IMR-90 (cell line): ENCODE results near the gene PMM2. TPM values are rescaled to one million over a fixed set of nuclear protein-coding genes. Genes with fewer than 3 reads are reported as not detected.

Experiments used
- ATAC-seq: fragments of 200-7000 bp; cut with Tn5 transposase; 2 replicates; pipeline ENCODE4 v1.9.1; 2020; ENCODE audit warnings: low read depth, mild to moderate bottlenecking, moderate library complexity
- BruUV-seq: library from RNA; stranded (reverse); fragments of 400-500 nt; replicated peaks from 2 replicates; lab custom pipeline; 2021; lab: Mats Ljungman, UMichigan
- CTCF ChIA-PET: fragments of 300-600 bp; formaldehyde crosslinking; extraction: SDS; loops from one replicate; lab custom pipeline; 2021; ENCODE audit warnings: antibody characterized with exemption; lab: Yijun Ruan, JAX
- POLR2A ChIA-PET: fragments of 300-600 bp; sonication (Branson Sonifier 250); formaldehyde crosslinking; loops from one replicate; lab custom pipeline; 2022; ENCODE audit warnings: antibody characterized with exemption; ENCODE audit not compliant: unreplicated experiment; lab: Charles Lee
- DNase-seq: peaks from one replicate; pipeline ENCODE4 v3.0.0; 2013
- H2AFZ ChIP-seq: replicated peaks from 2 replicates; pipeline ENCODE3; 2013; ENCODE audit warnings: low read length, mild to moderate bottlenecking; ENCODE audit not compliant: poor library complexity
- H2AK5ac ChIP-seq: 2 replicates; pipeline ENCODE4 v1.6.1; 2013; ENCODE audit warnings: low read depth, low read length, inconsistent platforms
- H2AK9ac ChIP-seq: replicated peaks from 2 replicates; pipeline ENCODE3; 2013; ENCODE audit warnings: mild to moderate bottlenecking, low read depth, low read length, moderate library complexity; ENCODE audit not compliant: poor library complexity
- H2BK120ac ChIP-seq: 2 replicates; pipeline ENCODE4 v1.6.1; 2013; ENCODE audit warnings: low read depth, low read length, inconsistent platforms
- H2BK15ac ChIP-seq: 3 replicates; pipeline ENCODE4 v1.6.1; 2013; ENCODE audit warnings: low read depth, low read length, inconsistent platforms
- H2BK20ac ChIP-seq: 2 replicates; pipeline ENCODE4 v1.6.1; 2013; ENCODE audit warnings: low read depth, mild to moderate bottlenecking, inconsistent platforms, low read length, moderate library complexity
- H2BK5ac ChIP-seq: 2 replicates; pipeline ENCODE4 v1.6.1; 2013; ENCODE audit warnings: mild to moderate bottlenecking, low read depth, low read length, inconsistent platforms; ENCODE audit not compliant: poor library complexity, severe bottlenecking
- H3K14ac ChIP-seq: replicated peaks from 2 replicates; pipeline ENCODE4 v1.6.1; 2013; ENCODE audit warnings: low read depth, low read length, inconsistent platforms
- H3K18ac ChIP-seq: 2 replicates; pipeline ENCODE4 v1.6.1; 2013; ENCODE audit warnings: low read depth, low read length, control low read depth
- H3K23ac ChIP-seq: 2 replicates; pipeline ENCODE4 v1.6.1; 2013; ENCODE audit warnings: low read depth, low read length, inconsistent platforms
- H3K27ac ChIP-seq: 2 replicates; pipeline ENCODE4 v1.5.1; 2013; ENCODE audit warnings: mild to moderate bottlenecking, control low read depth, low read length; ENCODE audit not compliant: insufficient read depth
- H3K27me3 ChIP-seq: 2 replicates; pipeline ENCODE4 v1.6.1; 2013; ENCODE audit warnings: low read length; ENCODE audit not compliant: control insufficient read depth, insufficient read depth
- H3K36me3 ChIP-seq: 2 replicates; pipeline ENCODE4 v1.6.1; 2013; ENCODE audit warnings: low read length, mixed read lengths; ENCODE audit not compliant: control insufficient read depth, insufficient read depth
- H3K4ac ChIP-seq: 2 replicates; pipeline ENCODE4 v1.6.1; 2013; ENCODE audit warnings: low read depth, low read length, inconsistent platforms
- H3K4me1 ChIP-seq: 2 replicates; pipeline ENCODE4 v1.6.1; 2013; ENCODE audit warnings: low read length, mixed read lengths; ENCODE audit not compliant: control insufficient read depth, insufficient read depth
- H3K4me2 ChIP-seq: 2 replicates; pipeline ENCODE4 v1.6.1; 2013; ENCODE audit warnings: low read depth, mild to moderate bottlenecking, control low read depth, low read length, moderate library complexity
- H3K4me3 ChIP-seq: 2 replicates; pipeline ENCODE4 v1.5.1; 2013; ENCODE audit warnings: low read depth, mild to moderate bottlenecking, control low read depth, low read length, moderate library complexity; ENCODE audit not compliant: insufficient read depth
- H3K56ac ChIP-seq: 2 replicates; pipeline ENCODE4 v1.6.1; 2013; ENCODE audit warnings: low read length, inconsistent platforms; ENCODE audit not compliant: insufficient read depth; ENCODE audit errors: extremely low read depth
- H3K79me1 ChIP-seq, 2 experiments: 2 replicates each; pipeline ENCODE4 v1.6.1; 2013; ENCODE audit warnings: low read length in 2 of 2, inconsistent platforms in 1 of 2, low read depth in 1 of 2
- H3K9ac ChIP-seq: 2 replicates; pipeline ENCODE4 v1.6.1; 2013; ENCODE audit warnings: low read depth, low read length, control low read depth
- H3K9me1 ChIP-seq: 2 replicates; pipeline ENCODE4 v1.6.1; 2013; ENCODE audit warnings: low read length, inconsistent platforms; ENCODE audit not compliant: insufficient read depth
- H3K9me3 ChIP-seq: 2 replicates; pipeline ENCODE4 v1.6.1; 2013; ENCODE audit warnings: low read length; ENCODE audit not compliant: control insufficient read depth, insufficient read depth
- H4K20me1 ChIP-seq: 2 replicates; pipeline ENCODE4 v1.6.1; 2013; ENCODE audit warnings: low read length, inconsistent platforms; ENCODE audit not compliant: insufficient read depth
- H4K5ac ChIP-seq: 2 replicates; pipeline ENCODE4 v1.6.1; 2013; ENCODE audit warnings: mild to moderate bottlenecking, low read depth, low read length, control low read depth
- H4K8ac ChIP-seq, 2 experiments: 2 replicates each; pipeline ENCODE4 v1.6.1; 2013; ENCODE audit warnings: low read depth in 2 of 2, low read length in 2 of 2, control low read depth in 1 of 2, inconsistent platforms in 1 of 2
- H4K91ac ChIP-seq: 2 replicates; pipeline ENCODE4 v1.6.1; 2013; ENCODE audit warnings: low read depth, low read length, inconsistent platforms; ENCODE audit not compliant: insufficient read depth
- CHD1 ChIP-seq: IDR thresholded peaks from 2 replicates; pipeline ENCODE4 v1.6.1; 2012; ENCODE audit warnings: low read depth, low read length, improper control_type of control experiment
- MAFK ChIP-seq: IDR thresholded peaks from 2 replicates; pipeline ENCODE4 v1.6.1; 2012; ENCODE audit warnings: low read depth, low read length, improper control_type of control experiment
- POLR2A ChIP-seq: IDR thresholded peaks from 2 replicates; pipeline ENCODE4 v1.6.1; 2012; ENCODE audit warnings: mild to moderate bottlenecking, low read depth, low read length
- RFX5 ChIP-seq: IDR thresholded peaks from 2 replicates; pipeline ENCODE4 v1.8.0; 2012; ENCODE audit warnings: low read depth, mild to moderate bottlenecking, low read length, moderate library complexity
- WGBS, 2 experiments: methylation state at CpG; one replicate each; pipeline versions ENCODE4 v1.1.5 to v1.1.7; 2013; ENCODE audit warnings: missing lambda C conversion rate in 2 of 2; ENCODE audit not compliant: insufficient read length in 1 of 2; ENCODE audit errors: extremely low coverage in 2 of 2; 5-methylcytosine and 5-hydroxymethylcytosine counted together
- dilution Hi-C: fragments of 300-500 bp; cut with HindIII; formaldehyde crosslinking; loops from one replicate; pipeline ENCODE4 v1.14.3; 2018; ENCODE audit warnings: low sequenced_read_pairs; ENCODE audit not compliant: unreplicated experiment
- in situ Hi-C: fragments of 300-500 bp; cut with MboI; formaldehyde crosslinking; loops from 3 replicates; pipeline ENCODE4 v1.14.3; 2019; ENCODE audit warnings: low sequenced_read_pairs, inconsistent platforms, mixed read lengths
- intact Hi-C: fragments of 100-400 bp; cut with micrococcal nuclease; formaldehyde crosslinking; loops from 2 replicates; pipeline ENCODE4 v1.10.0; 2022
- polyA plus RNA-seq, 3 experiments: library from polyadenylated mRNA; depleted of rRNA; stranded (reverse); fragments of >200 nt; gene quantifications; 2 replicates each; pipeline ENCODE4 v1.2.3, GENCODE V29; 2012; ENCODE audit warnings: low replicate concordance in 1 of 3
- total RNA-seq: library from RNA; depleted of rRNA; stranded (reverse); fragments of >200 nt; gene quantifications from 2 replicates; pipeline ENCODE4 v1.2.3, GENCODE V29; 2012

The PMM2 gene
- total and polyA plus RNA-seq, 2 of the 4 experiments (the other 2 are of a cell fraction), result 25.8 to 38.9 TPM

DNA sequence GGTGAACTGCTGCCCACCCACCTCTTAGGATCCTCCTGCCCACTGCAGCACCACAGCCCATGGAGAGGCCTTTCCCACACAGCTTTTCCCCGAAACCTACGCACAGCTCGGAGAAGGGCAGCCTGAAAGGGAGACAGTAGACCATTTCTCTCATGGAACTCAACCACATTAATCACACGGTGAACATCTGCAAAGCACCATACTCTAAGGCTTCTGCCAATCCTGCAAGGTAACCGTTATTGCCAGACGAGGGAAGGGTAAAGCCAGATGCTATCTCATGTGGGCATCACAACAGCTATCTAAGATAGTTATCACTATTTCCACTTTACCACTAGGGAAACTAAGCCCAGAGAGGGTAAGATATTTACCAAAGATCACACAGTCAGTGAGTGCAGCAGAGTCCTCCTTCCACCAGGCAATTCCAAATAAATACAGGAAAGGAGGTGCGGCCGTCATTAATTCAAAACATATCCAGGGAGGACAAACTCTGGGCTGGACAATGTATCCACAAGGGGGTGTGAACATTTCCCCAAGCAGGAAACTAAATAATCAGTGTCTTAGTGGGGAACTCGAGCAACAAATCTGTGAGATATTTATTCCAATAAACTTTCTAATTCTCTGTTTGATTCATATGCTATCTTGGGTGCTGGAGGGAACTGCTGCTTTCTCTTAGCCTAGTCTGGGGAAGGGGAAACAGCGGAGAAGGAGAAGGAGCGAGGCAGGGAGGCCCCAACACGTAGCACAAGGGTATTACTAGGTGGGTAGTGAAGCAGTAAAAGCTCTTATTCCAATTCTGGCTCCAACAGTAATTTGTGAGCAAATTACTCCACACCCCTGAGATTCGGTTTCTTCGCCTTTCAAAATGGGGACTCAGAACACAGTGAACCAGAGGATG is 923 bp upstream of the PMM2 start (continued):
- TF ChIP-seq RFX5, result no peak
- TF ChIP-seq MAFK, result no peak

DNA sequence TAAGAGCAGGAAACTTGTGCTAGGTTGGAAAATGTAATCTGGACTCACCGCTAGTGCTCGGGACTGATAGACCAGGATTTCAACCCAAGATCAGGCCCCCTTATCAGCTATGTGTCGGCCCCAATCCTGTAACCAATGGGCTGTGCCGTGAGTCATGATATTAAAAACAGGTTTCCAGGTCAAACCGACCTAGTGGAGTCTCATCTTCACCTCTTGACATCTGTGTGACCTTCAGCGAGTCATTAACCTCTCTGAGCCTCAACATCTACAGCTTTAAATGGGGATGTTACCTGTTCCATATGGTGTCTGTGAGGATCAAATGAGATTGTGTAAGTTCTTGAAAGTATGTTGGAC is 512 bp downstream of the PMM2 start:
- H2AFZ ChIP-seq, result peak overlapping the region; percentile 91
- H3K4ac ChIP-seq, result peak overlapping the region; percentile 93
- 0 out of 2 replicates have a peak overlapping the region, but pooled peaks have one; percentile 28 for H2BK20ac ChIP-seq
- H2BK120ac ChIP-seq, result peak overlapping the region; percentile 49
- ATAC-seq (peak; percentile 15), DNase-seq (peak; percentile 36)
- peaks cover 18 to 52% of the 10 kb centered on the region in 2 experiments for H3K79me1 ChIP-seq
- H4K20me1 ChIP-seq, result peaks cover 37% of the 10 kb centered on the region
- no peaks in the 10 kb centered on the region for H3K9me3 ChIP-seq
- WGBS, 2 experiments, result 0% methylated on average over 1 of the region's 6 CpGs; no CpG with 5 or more reads in 1 of the 2 experiments
- intact Hi-C loops (loop anchor here (5.0 kb wide), 1 partner anchor 69 kb away; the partner anchor contains the start of gene CARHSP1), dilution Hi-C loops (no loop called here), in situ Hi-C loops (no loop called here)
- H2AK9ac ChIP-seq, result peak overlapping the region; percentile 100
- H2AK5ac ChIP-seq, result peak overlapping the region; percentile 80
- peak overlapping the region; percentile 80 for H4K5ac ChIP-seq
- ChIA-PET CTCF (no interaction called here), POLR2A (interaction anchor here (0.7 kb wide), 1 partner anchor 13 kb away, joined by 5 read pairs; no protein-coding TSS in a partner anchor)
- H3K4me2 ChIP-seq, result peak overlapping the region; percentile 97
- TF ChIP-seq RFX5 (no peak), POLR2A (no peak; the same call in 1 of the 2 replicates), CHD1 (peak; percentile 58; the same call in 1 of the 2 replicates)
- peak overlapping the region; percentile 99 for H3K14ac ChIP-seq
- H2BK15ac ChIP-seq, result peak overlapping the region; percentile 16; the same call in 1 of the 3 replicates
- H3K27ac ChIP-seq, result peak overlapping the region; percentile 93
- H2BK5ac ChIP-seq, result peak overlapping the region; percentile 90
- peaks cover 7% of the 10 kb centered on the region for H3K4me1 ChIP-seq
- peak overlapping the region; percentile 95 for H4K91ac ChIP-seq
- H3K9ac ChIP-seq, result peak overlapping the region; percentile 90
- TSS peak; percentile 47 for BruUV-seq
- peak overlapping the region; percentile 25 for H3K18ac ChIP-seq
- no peaks in the 10 kb centered on the region for H3K27me3 ChIP-seq
- H3K36me3 ChIP-seq, result peaks cover 15% of the 10 kb centered on the region
- peaks cover 8% of the 10 kb centered on the region for H3K9me1 ChIP-seq
- peak overlapping the region; percentile 89 to 96 for H4K8ac ChIP-seq
- H3K4me3 ChIP-seq, result peak overlapping the region; percentile 78
- H3K56ac ChIP-seq, result peak overlapping the region; percentile 68
- H3K23ac ChIP-seq, result peak overlapping the region; percentile 90
